ENCODE results near the gene ADGRL4.

GRCh38 chr1:78980511-78980910 is 26.0 kb downstream of the ADGRL4 start:
- TF ChIP-seq POLR2AphosphoS5 (IDR thresholded peaks at IDR 0.05; ENCODE audit: low read depth, low read length) (no peak), POLR2A (IDR thresholded peaks at IDR 0.05; ENCODE audit: low read depth, low read length) (no peak), TAF1 (IDR thresholded peaks at IDR 0.05; ENCODE audit: borderline replicate concordance, low read depth, low read length) (no peak)
